ENCODE results near the gene TRPM3. TPM values are rescaled to one million over a fixed set of nuclear protein-coding genes. Genes with fewer than 3 reads are reported as not detected.

TRPM3 gene
- total and polyA plus RNA-seq, 4 donors = 0.07 to 0.89 (median 0.67) TPM

- H3K4me3 ChIP-seq (ENCODE audit: low read depth in 1 of 3, low read length in 3 of 3) = no peak overlapping the region
These were observed 588.7 kb downstream of the TRPM3 start for GRCh38 chr9:70532716-70533115.

More at GRCh38 chr9:70532716-70533115, 588.7 kb downstream of the TRPM3 start:
- TF ChIP-seq CTCF (IDR thresholded peaks at IDR 0.05; ENCODE audit: low read depth, low read length, missing input control) (no peak), FOXA1 (IDR thresholded peaks at IDR 0.05) (no peak), HNF4A (conservative IDR thresholded peaks at IDR 0.05) (no peak), FOXA2 (IDR thresholded peaks at IDR 0.05) (no peak), MAX (IDR thresholded peaks at IDR 0.05) (no peak), SP1 (IDR thresholded peaks at IDR 0.05) (no peak), HNF4G (IDR thresholded peaks at IDR 0.05) (no peak), GABPA (IDR thresholded peaks at IDR 0.05 in 1 of 2, conservative IDR thresholded peaks at IDR 0.05 in 1 of 2) (no peak), REST (IDR thresholded peaks at IDR 0.05) (no peak), JUND (IDR thresholded peaks at IDR 0.05) (no peak), RXRA (IDR thresholded peaks at IDR 0.05) (no peak), YY1 (IDR thresholded peaks at IDR 0.05) (no peak), NR2F2 (IDR thresholded peaks at IDR 0.05) (no peak), EGR1 (IDR thresholded peaks at IDR 0.05; ENCODE audit: low read depth in 2 of 2) (no peak), ZBTB33 (IDR thresholded peaks at IDR 0.05) (no peak)
- no peak overlapping the region for H3K27ac ChIP-seq (ENCODE audit: low read depth in 1 of 2, low read length in 2 of 2)
- no peak overlapping the region for H3K9ac ChIP-seq (ENCODE audit: low read depth in 1 of 2, low read length in 2 of 2)
- H3K27me3 ChIP-seq (ENCODE audit: control insufficient read depth in 4 of 4, insufficient read depth in 4 of 4, low read length in 3 of 4) = no peaks in the 10 kb centered on the region
- H3K4me1 ChIP-seq (ENCODE audit: control insufficient read depth in 4 of 4, insufficient read depth in 4 of 4, low read length in 3 of 4) = no peaks in the 10 kb centered on the region
- no peaks in the 10 kb centered on the region for H3K9me3 ChIP-seq (ENCODE audit: control insufficient read depth in 4 of 4, low read length in 3 of 4)
- 85% methylated on average over 6 of the region's 6 CpGs for WGBS
- H3K36me3 ChIP-seq (ENCODE audit: control insufficient read depth in 4 of 4, insufficient read depth in 3 of 4, low read depth in 1 of 4, low read length in 3 of 4) = no peaks in the 10 kb centered on the region
- DNase-seq (ENCODE audit: low spot score) = no peak

Measured in liver (tissue), 9 donors.